Uterus (tissue), 4 donors: ENCODE measurements around the gene VPS16. TPM values are rescaled to one million over a fixed set of nuclear protein-coding genes. Genes with fewer than 3 reads are reported as not detected.

Experiments used
- DNase-seq, 2 donors: peaks; one replicate each; pipeline ENCODE4 v3.0.0-alpha.2; 2019 to 2020
- H3K27ac ChIP-seq, 2 donors: fragments of 200-600 bp; sonication (generic); 1 replicate in 1 of 2; 2 replicates in 1 of 2; pipeline ENCODE4 v1.5.1; 2016 to 2018
- H3K27me3 ChIP-seq, 2 donors: fragments of 200-600 bp; sonication (generic); one replicate each; pipeline ENCODE4 v1.5.1; 2018 to 2019; ENCODE audit warnings: control low read depth in 1 of 2
- H3K36me3 ChIP-seq, 2 donors: fragments of 200-600 bp; sonication (generic); one replicate each; pipeline ENCODE4 v1.5.1; 2019; ENCODE audit warnings: control low read depth in 1 of 2
- H3K4me1 ChIP-seq, 2 donors: fragments of 200-600 bp; sonication (generic); one replicate each; pipeline ENCODE4 v1.5.1; 2018 to 2019; ENCODE audit warnings: control low read depth in 1 of 2
- H3K4me3 ChIP-seq, 2 donors: fragments of 200-600 bp; sonication (generic); 1 replicate in 1 of 2; 2 replicates in 1 of 2; pipeline ENCODE4 v1.5.1; 2018 to 2019; ENCODE audit warnings: mild to moderate bottlenecking in 1 of 2
- H3K9me3 ChIP-seq, 2 donors: fragments of 200-600 bp; sonication (generic); one replicate each; pipeline ENCODE4 v1.5.1; 2019; ENCODE audit warnings: control low read depth in 1 of 2
- POLR2A ChIP-seq, 2 donors: fragments of 450-650 bp; IDR thresholded peaks; one replicate each; pipeline ENCODE4 v1.6.1; 2016; ENCODE audit warnings: antibody characterized with exemption in 2 of 2, mild to moderate bottlenecking in 1 of 2, moderate library complexity in 1 of 2
- intact Hi-C: fragments of 100-400 bp; cut with DNase I; formaldehyde crosslinking; loops from one replicate; pipeline ENCODE4 v1.15.1; 2023; ENCODE audit warnings: low total_unique reads
- total RNA-seq, 4 donors: library from RNA; depleted of rRNA in 3 of 4; stranded (reverse); fragments of >200 nt in 3 of 4; gene quantifications; one replicate each; pipeline versions ENCODE4 v1.1.0 to v1.2.4, GENCODE V29; 2014 to 2023
- TF ChIP-seq, protein P1 (sequence below), 4 experiments: fragments of 200-600 bp in 2 of 4; fragments of 450-650 bp in 2 of 4; sonication (generic) in 2 of 4; IDR thresholded peaks; one replicate each; pipeline ENCODE4 v1.5.1; 2016 to 2019; ENCODE audit warnings: antibody characterized with exemption in 4 of 4, mild to moderate bottlenecking in 2 of 4, moderate library complexity in 1 of 4
- donor health status: DM: yes; HTN: yes; CAD: no.

Gene VPS16
- total RNA-seq, 4 donors from 2014 or later, result 5.9 to 48.6 (median 37.9) TPM

GRCh38 chr20:2883726-2884637 is 43.4 kb downstream of the VPS16 start:
- no peaks in the 10 kb centered on the region for H3K9me3 ChIP-seq
- no peak for TF ChIP-seq POLR2A (IDR thresholded peaks at IDR 0.05)
- TF ChIP-seq, protein P1, sequence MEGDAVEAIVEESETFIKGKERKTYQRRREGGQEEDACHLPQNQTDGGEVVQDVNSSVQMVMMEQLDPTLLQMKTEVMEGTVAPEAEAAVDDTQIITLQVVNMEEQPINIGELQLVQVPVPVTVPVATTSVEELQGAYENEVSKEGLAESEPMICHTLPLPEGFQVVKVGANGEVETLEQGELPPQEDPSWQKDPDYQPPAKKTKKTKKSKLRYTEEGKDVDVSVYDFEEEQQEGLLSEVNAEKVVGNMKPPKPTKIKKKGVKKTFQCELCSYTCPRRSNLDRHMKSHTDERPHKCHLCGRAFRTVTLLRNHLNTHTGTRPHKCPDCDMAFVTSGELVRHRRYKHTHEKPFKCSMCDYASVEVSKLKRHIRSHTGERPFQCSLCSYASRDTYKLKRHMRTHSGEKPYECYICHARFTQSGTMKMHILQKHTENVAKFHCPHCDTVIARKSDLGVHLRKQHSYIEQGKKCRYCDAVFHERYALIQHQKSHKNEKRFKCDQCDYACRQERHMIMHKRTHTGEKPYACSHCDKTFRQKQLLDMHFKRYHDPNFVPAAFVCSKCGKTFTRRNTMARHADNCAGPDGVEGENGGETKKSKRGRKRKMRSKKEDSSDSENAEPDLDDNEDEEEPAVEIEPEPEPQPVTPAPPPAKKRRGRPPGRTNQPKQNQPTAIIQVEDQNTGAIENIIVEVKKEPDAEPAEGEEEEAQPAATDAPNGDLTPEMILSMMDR (IDR thresholded peaks at IDR 0.05), result no peak
- H3K27ac ChIP-seq, result no peak overlapping the region
- intact Hi-C loops, result no loop called here
- H3K4me3 ChIP-seq, result no peak overlapping the region
- no peaks in the 10 kb centered on the region for H3K36me3 ChIP-seq
- DNase-seq, result no peak
- no peaks in the 10 kb centered on the region for H3K4me1 ChIP-seq
- no peaks in the 10 kb centered on the region for H3K27me3 ChIP-seq

DNA sequence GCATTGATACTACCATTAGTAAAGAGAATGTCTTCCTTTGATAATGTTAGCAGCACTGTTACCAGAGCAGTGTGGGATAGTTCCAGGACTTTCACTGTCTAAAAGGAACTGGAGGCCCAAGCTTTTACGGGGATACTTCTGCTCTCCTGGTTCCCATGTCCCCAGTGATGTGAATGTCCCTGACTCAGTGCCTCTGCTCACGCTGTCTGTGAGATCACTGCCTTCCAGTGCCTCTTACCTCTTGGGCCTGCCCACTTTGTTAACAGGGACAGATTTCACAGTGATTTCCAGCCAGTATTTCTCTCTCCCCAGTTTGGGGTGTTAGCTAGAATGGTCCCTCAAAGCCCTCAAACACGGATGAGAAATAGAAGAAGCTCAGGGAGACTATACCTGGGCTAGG is 47.2 kb downstream of the VPS16 start:
- Histone ChIP-seq H3K27ac (no peak overlapping the region), H3K4me1 (no peaks in the 10 kb centered on the region), H3K9me3 (no peaks in the 10 kb centered on the region), H3K27me3 (no peaks in the 10 kb centered on the region), H3K36me3 (no peaks in the 10 kb centered on the region), H3K4me3 (no peak overlapping the region)
- no peak for DNase-seq
- no peak for TF ChIP-seq POLR2A (IDR thresholded peaks at IDR 0.05)
- TF ChIP-seq, protein P1 (IDR thresholded peaks at IDR 0.05), result no peak
- intact Hi-C loops, result no loop called here

GRCh38 chr20:2888224-2888955 is 47.8 kb downstream of the VPS16 start:
- Histone ChIP-seq H3K27me3 (no peaks in the 10 kb centered on the region), H3K36me3 (no peaks in the 10 kb centered on the region), H3K4me3 (no peak overlapping the region), H3K4me1 (no peaks in the 10 kb centered on the region), H3K27ac (no peak overlapping the region), H3K9me3 (no peaks in the 10 kb centered on the region)
- intact Hi-C loops, result no loop called here
- no peak for DNase-seq
- TF ChIP-seq, protein P1 (IDR thresholded peaks at IDR 0.05), result no peak
- TF ChIP-seq POLR2A (IDR thresholded peaks at IDR 0.05), result no peak

DNA sequence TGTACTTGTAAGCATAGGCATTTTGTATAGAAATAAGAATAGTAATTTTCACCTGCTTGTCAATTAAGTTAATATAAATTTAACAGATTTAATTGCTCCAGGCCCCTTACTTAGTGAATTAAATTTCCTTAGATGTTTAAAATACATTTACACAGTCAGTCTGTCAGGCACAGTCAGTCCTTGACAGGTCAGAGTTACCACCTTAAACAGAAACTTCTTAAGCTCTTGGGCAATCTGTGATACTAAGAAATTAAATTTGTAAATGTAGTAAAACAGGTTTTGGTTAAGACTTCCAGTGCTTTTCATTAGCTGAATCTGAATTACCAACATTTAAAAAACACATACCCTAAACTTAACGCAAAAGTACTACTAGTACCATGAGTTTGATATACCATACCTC is 48.7 kb downstream of the VPS16 start:
- Histone ChIP-seq H3K9me3 (no peaks in the 10 kb centered on the region), H3K36me3 (no peaks in the 10 kb centered on the region), H3K4me3 (no peak overlapping the region), H3K27me3 (no peaks in the 10 kb centered on the region), H3K27ac (no peak overlapping the region), H3K4me1 (no peaks in the 10 kb centered on the region)
- DNase-seq, result no peak
- TF ChIP-seq, protein P1 (IDR thresholded peaks at IDR 0.05), result no peak
- TF ChIP-seq POLR2A (IDR thresholded peaks at IDR 0.05), result no peak
- intact Hi-C loops, result no loop called here

- no peaks in the 10 kb centered on the region for H3K4me1 ChIP-seq
- H3K4me3 ChIP-seq, result no peak overlapping the region
- no peak overlapping the region for H3K27ac ChIP-seq
- no peaks in the 10 kb centered on the region for H3K9me3 ChIP-seq
- TF ChIP-seq, protein P1 (IDR thresholded peaks at IDR 0.05), result no peak
- no peak for TF ChIP-seq POLR2A (IDR thresholded peaks at IDR 0.05)
- intact Hi-C loops, result no loop called here
- DNase-seq, result no peak
- no peaks in the 10 kb centered on the region for H3K27me3 ChIP-seq
- no peaks in the 10 kb centered on the region for H3K36me3 ChIP-seq
Measured at GRCh38 chr20:2889797-2890196, 49.3 kb downstream of the VPS16 start.
